Thoracic aorta (tissue), 2 donors: Measurements from ENCODE around the gene GOLGA6C. TPM values are rescaled to one million over a fixed set of nuclear protein-coding genes. Genes with fewer than 3 reads are reported as not detected.

ENCODE experiments used
- ATAC-seq: fragments of 150-250 bp; one replicate; pipeline ENCODE4 v1.8.0; 2017; ENCODE audit warnings: low read depth; ENCODE audit not compliant: insufficient number of reproducible peaks, low FRiP score
- DNase-seq: peaks from one replicate; pipeline ENCODE4 v3.0.0-alpha.2; 2020; ENCODE audit warnings: low spot score
- H3K27ac ChIP-seq, 2 donors: fragments of 200-600 bp; sonication (generic); 1 replicate in 1 of 2; 2 replicates in 1 of 2; pipeline ENCODE4 v1.5.1; 2016; ENCODE audit warnings: mild to moderate bottlenecking in 2 of 2, moderate library complexity in 2 of 2
- H3K27me3 ChIP-seq: fragments of 200-600 bp; sonication (generic); replicated peaks from 2 replicates; pipeline ENCODE4 v1.6.0; 2016; ENCODE audit warnings: mild to moderate bottlenecking; ENCODE audit not compliant: insufficient read depth
- H3K36me3 ChIP-seq: fragments of 200-600 bp; sonication (generic); one replicate; pipeline ENCODE4 v1.5.1; 2016
- H3K4me1 ChIP-seq, 2 donors: fragments of 200-600 bp; sonication (generic); 1 replicate in 1 of 2; 2 replicates in 1 of 2; pipeline versions ENCODE4 v1.5.1 to v1.6.0; 2016; ENCODE audit warnings: low read depth in 2 of 2, mild to moderate bottlenecking in 1 of 2; ENCODE audit not compliant: control insufficient read depth in 1 of 2
- H3K4me3 ChIP-seq: fragments of 200-600 bp; sonication (generic); 2 replicates; pipeline ENCODE4 v1.5.1; 2016; ENCODE audit warnings: mild to moderate bottlenecking
- H3K9me3 ChIP-seq: fragments of 200-600 bp; sonication (generic); 2 replicates; pipeline ENCODE4 v1.5.1; 2016
- CTCF ChIP-seq: fragments of 200-600 bp; sonication (generic); IDR thresholded peaks from one replicate; pipeline ENCODE4 v1.5.1; 2019; ENCODE audit warnings: antibody characterized with exemption
- total RNA-seq, 2 donors: library from RNA; depleted of rRNA; stranded (reverse); fragments of >200 nt; gene quantifications; one replicate each; pipeline versions ENCODE4 v1.1.0 to v1.2.3, GENCODE V29; 2016

Gene GOLGA6C
- total RNA-seq, 2 donors from 2014 or later, result 0.56 TPM; not detected in 1

- H3K4me3 ChIP-seq, result no peak overlapping the region
These were observed 28.2 kb upstream of the GOLGA6C start for GRCh38 chr15:75230016-75230343.

GRCh38 chr15:75230551-75231371, 27.4 kb upstream of the GOLGA6C start:
- Histone ChIP-seq H3K4me3 (no peak overlapping the region), H3K36me3 (no peaks in the 10 kb centered on the region), H3K27ac (no peak overlapping the region), H3K27me3 (no peaks in the 10 kb centered on the region), H3K4me1 (no peaks in the 10 kb centered on the region), H3K9me3 (no peaks in the 10 kb centered on the region)
- DNase-seq, result no peak
- no peak for TF ChIP-seq CTCF
- no peak for ATAC-seq

More at GRCh38 chr15:75230016-75230343, 28.2 kb upstream of the GOLGA6C start:
- no peak for ATAC-seq
- DNase-seq, result no peak
- H3K27me3 ChIP-seq, result no peaks in the 10 kb centered on the region
- no peaks in the 10 kb centered on the region for H3K36me3 ChIP-seq
- H3K9me3 ChIP-seq, result no peaks in the 10 kb centered on the region
- H3K4me1 ChIP-seq, result no peaks in the 10 kb centered on the region
- no peak overlapping the region for H3K27ac ChIP-seq
- no peak for TF ChIP-seq CTCF

GRCh38 chr15:75231836-75232235, 26.3 kb upstream of the GOLGA6C start:
- ATAC-seq, result no peak
- H3K36me3 ChIP-seq, result no peaks in the 10 kb centered on the region
- no peak overlapping the region for H3K27ac ChIP-seq
- H3K4me1 ChIP-seq, result no peaks in the 10 kb centered on the region
- no peaks in the 10 kb centered on the region for H3K27me3 ChIP-seq
- no peak overlapping the region for H3K4me3 ChIP-seq
- DNase-seq, result no peak
- H3K9me3 ChIP-seq, result no peaks in the 10 kb centered on the region
- no peak for TF ChIP-seq CTCF

GRCh38 chr15:75232252-75232813, 25.8 kb upstream of the GOLGA6C start:
- ATAC-seq, result no peak
- Histone ChIP-seq H3K4me3 (no peak overlapping the region), H3K27ac (no peak overlapping the region), H3K27me3 (no peaks in the 10 kb centered on the region), H3K4me1 (no peaks in the 10 kb centered on the region), H3K9me3 (no peaks in the 10 kb centered on the region), H3K36me3 (no peaks in the 10 kb centered on the region)
- DNase-seq, result no peak
- TF ChIP-seq CTCF, result no peak

- Histone ChIP-seq H3K4me3 (no peak overlapping the region), H3K4me1 (no peaks in the 10 kb centered on the region), H3K9me3 (no peaks in the 10 kb centered on the region), H3K27me3 (no peaks in the 10 kb centered on the region), H3K27ac (no peak overlapping the region), H3K36me3 (no peaks in the 10 kb centered on the region)
- DNase-seq, result no peak
- TF ChIP-seq CTCF, result no peak
- ATAC-seq, result no peak
These were observed 25.2 kb upstream of the GOLGA6C start for GRCh38 chr15:75232826-75233503.
